Right atrium auricular region (tissue), 2 donors: ENCODE measurements around the gene OLFML1. TPM values are rescaled to one million over a fixed set of nuclear protein-coding genes. Genes with fewer than 3 reads are reported as not detected.
A peak's percentile ranks its signal among the peaks of the same experiment; 100 is the strongest.

Experiments
- DNase-seq: peaks from one replicate; pipeline ENCODE4 v3.0.0-alpha.2; 2019; ENCODE audit warnings: low spot score
- H3K27ac ChIP-seq, 2 donors: fragments of 200-600 bp; sonication (generic); 1 replicate in 1 of 2; 2 replicates in 1 of 2; pipeline ENCODE4 v1.5.1; 2016 to 2019
- H3K27me3 ChIP-seq, 2 donors: fragments of 200-600 bp; sonication (generic); one replicate each; pipeline versions ENCODE4 v1.5.1 to v1.6.0; 2017 to 2019
- H3K36me3 ChIP-seq: fragments of 200-600 bp; sonication (generic); one replicate; pipeline ENCODE4 v1.5.1; 2016
- H3K4me1 ChIP-seq, 2 donors: fragments of 200-600 bp; sonication (generic); one replicate each; pipeline versions ENCODE4 v1.5.1 to v1.6.0; 2017 to 2019
- H3K4me3 ChIP-seq, 2 donors: fragments of 200-600 bp; sonication (generic); 1 replicate in 1 of 2; 2 replicates in 1 of 2; pipeline ENCODE4 v1.5.1; 2017 to 2019; ENCODE audit warnings: mild to moderate bottlenecking in 1 of 2, moderate library complexity in 1 of 2
- H3K9me3 ChIP-seq, 2 donors: fragments of 200-600 bp; sonication (generic); one replicate each; pipeline ENCODE4 v1.5.1; 2019
- CTCF ChIP-seq, 2 donors: fragments of 200-600 bp; sonication (generic); IDR thresholded peaks; one replicate each; pipeline ENCODE4 v1.5.1; 2019; ENCODE audit warnings: antibody characterized with exemption in 2 of 2
- total RNA-seq, 2 donors: library from RNA; depleted of rRNA; stranded (reverse); fragments of >200 nt; gene quantifications; one replicate each; pipeline ENCODE4 v1.1.0, GENCODE V29; 2016

The OLFML1 gene
- total RNA-seq, 2 donors from 2014 or later: 4.6 to 7.7 TPM

- no peaks in the 10 kb centered on the region for H3K27me3 ChIP-seq
- H3K9me3 ChIP-seq: no peaks in the 10 kb centered on the region
- no peak overlapping the region for H3K27ac ChIP-seq
- no peaks in the 10 kb centered on the region for H3K36me3 ChIP-seq
- peaks cover 0 to 6% of the 10 kb centered on the region in 2 donors for H3K4me1 ChIP-seq
- no peak for TF ChIP-seq CTCF (IDR thresholded peaks at IDR 0.05)
- DNase-seq: no peak
- no peak overlapping the region for H3K4me3 ChIP-seq
Measured at GRCh38 chr11:7484131-7484530, 1.2 kb upstream of the OLFML1 start.

GRCh38 chr11:7484645-7485044, 661 bp upstream of the OLFML1 start:
- Histone ChIP-seq H3K27ac (peak overlapping the region in 1 of 2 donors; percentile 61), H3K4me3 (peak overlapping the region in 1 of 2 donors; percentile 47), H3K4me1 (peaks cover 0 to 6% of the 10 kb centered on the region in 2 donors), H3K36me3 (no peaks in the 10 kb centered on the region), H3K9me3 (no peaks in the 10 kb centered on the region), H3K27me3 (no peaks in the 10 kb centered on the region)
- DNase-seq: no peak
- TF ChIP-seq CTCF (IDR thresholded peaks at IDR 0.05): no peak

GRCh38 chr11:7486098-7486780, 933 bp downstream of the OLFML1 start:
- Histone ChIP-seq H3K4me1 (peaks cover 0 to 6% of the 10 kb centered on the region in 2 donors), H3K27me3 (no peaks in the 10 kb centered on the region), H3K27ac (peak overlapping the region; percentile 32 to 61), H3K4me3 (peak overlapping the region; percentile 29 to 47), H3K36me3 (no peaks in the 10 kb centered on the region), H3K9me3 (no peaks in the 10 kb centered on the region)
- DNase-seq: no peak
- no peak for TF ChIP-seq CTCF (IDR thresholded peaks at IDR 0.05)

GRCh38 chr11:7486781-7487140, 1.5 kb downstream of the OLFML1 start:
- H3K27ac ChIP-seq: peak overlapping the region in 1 of 2 donors; percentile 6
- DNase-seq: no peak
- no peaks in the 10 kb centered on the region for H3K9me3 ChIP-seq
- no peaks in the 10 kb centered on the region for H3K27me3 ChIP-seq
- H3K36me3 ChIP-seq: no peaks in the 10 kb centered on the region
- peak overlapping the region in 1 of 2 donors; percentile 47 for H3K4me3 ChIP-seq
- TF ChIP-seq CTCF (IDR thresholded peaks at IDR 0.05): no peak
- peaks cover 0 to 6% of the 10 kb centered on the region in 2 donors for H3K4me1 ChIP-seq

- peak overlapping the region in 1 of 2 donors; percentile 6 for H3K27ac ChIP-seq
Measured at GRCh38 chr11:7487360-7487759, 2.1 kb downstream of the OLFML1 start.

More at GRCh38 chr11:7487360-7487759, 2.1 kb downstream of the OLFML1 start:
- H3K4me1 ChIP-seq: peaks cover 0 to 6% of the 10 kb centered on the region in 2 donors
- peak overlapping the region in 1 of 2 donors; percentile 47 for H3K4me3 ChIP-seq
- no peaks in the 10 kb centered on the region for H3K27me3 ChIP-seq
- DNase-seq: no peak
- TF ChIP-seq CTCF (IDR thresholded peaks at IDR 0.05): no peak
- H3K36me3 ChIP-seq: no peaks in the 10 kb centered on the region
- H3K9me3 ChIP-seq: no peaks in the 10 kb centered on the region
